Glutamatergic neuron (in vitro differentiated cells): ENCODE data around the gene TTC9B. TPM values are rescaled to one million over a fixed set of nuclear protein-coding genes. Genes with fewer than 3 reads are reported as not detected.
"Not testable (repeated sequence)": the region's sequence is repeated elsewhere in the genome, so short reads cannot be mapped to it uniquely, and the experiment has no call there.

Experiments used
- DNase-seq: peaks from one replicate; pipeline ENCODE4 v3.0.0; 2022
- H3K27ac Mint-ChIP-seq: one replicate; pipeline ENCODE4 v1.8.0; 2020; ENCODE audit warnings: mild to moderate bottlenecking, mixed read lengths, inconsistent platforms; ENCODE audit not compliant: unreplicated experiment
- H3K27me3 Mint-ChIP-seq: one replicate; pipeline ENCODE4 v1.8.0; 2020; ENCODE audit warnings: mild to moderate bottlenecking, moderate library complexity, mixed read lengths, inconsistent platforms; ENCODE audit not compliant: unreplicated experiment
- H3K36me3 Mint-ChIP-seq: one replicate; pipeline ENCODE4 v1.8.0; 2020; ENCODE audit warnings: mild to moderate bottlenecking, mixed read lengths, inconsistent platforms; ENCODE audit not compliant: unreplicated experiment
- H3K4me1 Mint-ChIP-seq: one replicate; pipeline ENCODE4 v1.8.0; 2020; ENCODE audit warnings: mild to moderate bottlenecking, low read depth, mixed read lengths, inconsistent platforms; ENCODE audit not compliant: unreplicated experiment
- H3K4me3 Mint-ChIP-seq: one replicate; pipeline ENCODE4 v1.8.0; 2020; ENCODE audit warnings: mild to moderate bottlenecking, mixed read lengths, inconsistent platforms; ENCODE audit not compliant: unreplicated experiment
- H3K9me3 Mint-ChIP-seq: one replicate; pipeline ENCODE4 v1.8.0; 2020; ENCODE audit warnings: mild to moderate bottlenecking, moderate library complexity, mixed read lengths, inconsistent platforms; ENCODE audit not compliant: unreplicated experiment
- CTCF ChIP-seq: fragments of 200-600 bp; sonication (generic); IDR thresholded peaks from one replicate; pipeline ENCODE4 v1.5.0; 2021; ENCODE audit not compliant: partially characterized antibody, unreplicated experiment
- total RNA-seq: library from RNA; stranded (reverse); fragmentation: NEBNext Ultra II Directional; extraction: Animal tissue kit (Norgen Biotek cat#: 25700); gene quantifications from one replicate; pipeline ENCODE4 v1.2.1, GENCODE V29; 2021; ENCODE audit not compliant: unreplicated experiment

TTC9B gene
- total RNA-seq, 1 donor from 2014 or later, result 19.5 TPM

GRCh38 chr19:40184273-40184672 lies 33.9 kb downstream of the TTC9B start:
- H3K9me3 Mint-ChIP-seq, result peaks cover 2% of the 10 kb centered on the region
- no peaks in the 10 kb centered on the region for H3K27me3 Mint-ChIP-seq
- H3K36me3 Mint-ChIP-seq, result peaks cover 3% of the 10 kb centered on the region
- H3K4me1 Mint-ChIP-seq, result no peaks in the 10 kb centered on the region
- no peak for TF ChIP-seq CTCF
- no peak for DNase-seq
- H3K27ac Mint-ChIP-seq, result no peak overlapping the region
- H3K4me3 Mint-ChIP-seq, result no peak overlapping the region

- Mint-ChIP-seq H3K4me3 (no peak overlapping the region), H3K27me3 (peaks cover 3% of the 10 kb centered on the region), H3K27ac (no peak overlapping the region), H3K4me1 (no peaks in the 10 kb centered on the region), H3K9me3 (peaks cover 2% of the 10 kb centered on the region), H3K36me3 (peaks cover 12% of the 10 kb centered on the region)
- TF ChIP-seq CTCF, result no peak
- no peak for DNase-seq
Observed at GRCh38 chr19:40178756-40179155, 39.4 kb downstream of the TTC9B start.

GRCh38 chr19:40177286-40178070 lies 40.7 kb downstream of the TTC9B start:
- Mint-ChIP-seq H3K9me3 (peaks cover 2% of the 10 kb centered on the region), H3K27me3 (peaks cover 3% of the 10 kb centered on the region), H3K4me1 (no peaks in the 10 kb centered on the region), H3K27ac (no peak overlapping the region), H3K4me3 (no peak overlapping the region), H3K36me3 (peaks cover 12% of the 10 kb centered on the region)
- DNase-seq, result no peak
- TF ChIP-seq CTCF, result no peak

GRCh38 chr19:40175820-40176219 lies 42.4 kb downstream of the TTC9B start:
- DNase-seq, result no peak
- peaks cover 3% of the 10 kb centered on the region for H3K27me3 Mint-ChIP-seq
- H3K4me3 Mint-ChIP-seq, result no peak overlapping the region
- peaks cover 2% of the 10 kb centered on the region for H3K9me3 Mint-ChIP-seq
- peaks cover under 1% of the 10 kb centered on the region for H3K4me1 Mint-ChIP-seq
- peaks cover 12% of the 10 kb centered on the region for H3K36me3 Mint-ChIP-seq
- TF ChIP-seq CTCF, result no peak
- H3K27ac Mint-ChIP-seq, result no peak overlapping the region

GRCh38 chr19:40174092-40174491 lies 44.1 kb downstream of the TTC9B start:
- TF ChIP-seq CTCF, result no peak
- Mint-ChIP-seq H3K9me3 (peaks cover 3% of the 10 kb centered on the region), H3K4me1 (peaks cover 2% of the 10 kb centered on the region), H3K27me3 (peaks cover 6% of the 10 kb centered on the region), H3K27ac (no peak overlapping the region), H3K36me3 (peaks cover 9% of the 10 kb centered on the region), H3K4me3 (no peak overlapping the region)
- no peak for DNase-seq

GRCh38 chr19:40171293-40171692 lies 46.9 kb downstream of the TTC9B start:
- H3K9me3 Mint-ChIP-seq, H3K27me3 Mint-ChIP-seq, H3K4me1 Mint-ChIP-seq, H3K27ac Mint-ChIP-seq, DNase-seq, H3K36me3 Mint-ChIP-seq, H3K4me3 Mint-ChIP-seq: not testable (repeated sequence)

GRCh38 chr19:40170303-40170989 lies 47.7 kb downstream of the TTC9B start:
- not testable (repeated sequence) for H3K36me3 Mint-ChIP-seq, H3K9me3 Mint-ChIP-seq, H3K4me1 Mint-ChIP-seq, DNase-seq, H3K27me3 Mint-ChIP-seq, H3K27ac Mint-ChIP-seq, H3K4me3 Mint-ChIP-seq
